WTC11 (cell line): ENCODE measurements around the gene NACC2. TPM values are rescaled to one million over a fixed set of nuclear protein-coding genes. Genes with fewer than 3 reads are reported as not detected.

Experiments used
- ATAC-seq: fragments of 200-7000 bp; cut with Tn5 transposase; 2 replicates; pipeline ENCODE4 v1.10.0; 2021; ENCODE audit warnings: mild to moderate bottlenecking, moderate library complexity
- CTCF ChIA-PET: fragments of 300-600 bp; sonication (Branson Sonifier 250); formaldehyde crosslinking; loops from one replicate; lab custom pipeline; 2021; ENCODE audit warnings: antibody characterized with exemption; lab: Charles Lee
- POLR2A ChIA-PET: fragments of 350-600 bp; sonication (Branson Sonifier 250); formaldehyde crosslinking; loops from one replicate; lab custom pipeline; 2021; ENCODE audit warnings: antibody characterized with exemption; lab: Charles Lee
- DNase-seq: peaks from one replicate; pipeline ENCODE4 v3.0.0; 2021; ENCODE audit warnings: low spot score
- H3K27ac Mint-ChIP-seq: 2 replicates; pipeline ENCODE4 v1.8.0; 2021; ENCODE audit warnings: mixed read lengths
- H3K27me3 Mint-ChIP-seq: 2 replicates; pipeline ENCODE4 v1.8.0; 2021; ENCODE audit warnings: low read depth, mild to moderate bottlenecking, moderate library complexity, mixed read lengths
- H3K36me3 Mint-ChIP-seq: 2 replicates; pipeline ENCODE4 v1.8.0; 2021; ENCODE audit warnings: mixed read lengths
- H3K4me1 Mint-ChIP-seq: 2 replicates; pipeline ENCODE4 v1.8.0; 2022; ENCODE audit warnings: mixed read lengths
- H3K4me3 Mint-ChIP-seq: 2 replicates; pipeline ENCODE4 v1.8.0; 2021; ENCODE audit warnings: mild to moderate bottlenecking, moderate library complexity, mixed read lengths
- H3K9me3 Mint-ChIP-seq: 2 replicates; pipeline ENCODE4 v1.8.0; 2021; ENCODE audit warnings: mixed read lengths
- CTCF ChIP-seq: fragments of 200-600 bp; IDR thresholded peaks from 2 replicates; pipeline ENCODE4 v1.8.0; 2022; ENCODE audit warnings: antibody characterized with exemption
- E2F1 ChIP-seq: sonication (generic); formaldehyde crosslinking; IDR thresholded peaks from 2 replicates; pipeline ENCODE4 v1.8.0; 2022; ENCODE audit warnings: mild to moderate bottlenecking, missing genetic modification reagents
- EMX1 ChIP-seq: fragments of 250-450 bp; sonication (Bioruptor Pico); IDR thresholded peaks from 2 replicates; pipeline ENCODE4 v1.8.0; 2021; ENCODE audit warnings: mild to moderate bottlenecking
- ETV6 ChIP-seq: sonication (generic); formaldehyde crosslinking; IDR thresholded peaks from 2 replicates; pipeline ENCODE4 v1.8.1; 2022; ENCODE audit warnings: mild to moderate bottlenecking, missing genetic modification reagents
- FOXP1 ChIP-seq: sonication (generic); formaldehyde crosslinking; IDR thresholded peaks from 2 replicates; pipeline ENCODE4 v1.8.0; 2022; ENCODE audit warnings: missing genetic modification reagents, mild to moderate bottlenecking, moderate library complexity, borderline replicate concordance
- HMGA2 ChIP-seq: fragments of 250-450 bp; sonication (Bioruptor Pico); IDR thresholded peaks from 2 replicates; pipeline ENCODE4 v1.4.0; 2021; ENCODE audit warnings: mild to moderate bottlenecking, moderate library complexity
- IRF1 ChIP-seq: sonication (generic); formaldehyde crosslinking; IDR thresholded peaks from 2 replicates; pipeline ENCODE4 v1.8.0; 2023; ENCODE audit warnings: missing genetic modification reagents
- KAT7 ChIP-seq: sonication (generic); formaldehyde crosslinking; IDR thresholded peaks from 2 replicates; pipeline ENCODE4 v1.8.1; 2023; ENCODE audit warnings: missing genetic modification reagents, mild to moderate bottlenecking, borderline replicate concordance
- MLX ChIP-seq: sonication (generic); formaldehyde crosslinking; IDR thresholded peaks from 2 replicates; pipeline ENCODE4 v1.8.1; 2023; ENCODE audit warnings: mild to moderate bottlenecking, missing genetic modification reagents, moderate library complexity
- MYBL2 ChIP-seq: sonication (generic); formaldehyde crosslinking; IDR thresholded peaks from 2 replicates; pipeline ENCODE4 v1.8.1; 2023; ENCODE audit warnings: mild to moderate bottlenecking, moderate library complexity, missing genetic modification reagents
- NR1H2 ChIP-seq: sonication (generic); formaldehyde crosslinking; IDR thresholded peaks from 2 replicates; pipeline ENCODE4 v1.9.0; 2021; ENCODE audit warnings: mild to moderate bottlenecking, moderate library complexity, missing genetic modification reagents
- PRDM15 ChIP-seq: sonication (generic); formaldehyde crosslinking; IDR thresholded peaks from 2 replicates; pipeline ENCODE4 v1.8.0; 2022; ENCODE audit warnings: missing genetic modification reagents
- PRRX2 ChIP-seq: fragments of 250-450 bp; sonication (Bioruptor Pico); IDR thresholded peaks from 2 replicates; pipeline ENCODE4 v1.8.0; 2021; ENCODE audit warnings: mild to moderate bottlenecking
- RORB ChIP-seq: fragments of 250-450 bp; sonication (Bioruptor Pico); IDR thresholded peaks from 2 replicates; pipeline ENCODE4 v1.9.0; 2021; ENCODE audit warnings: mild to moderate bottlenecking
- SP1 ChIP-seq: sonication (generic); formaldehyde crosslinking; conservative IDR thresholded peaks from 2 replicates; pipeline ENCODE4 v1.8.1; 2022; ENCODE audit warnings: missing genetic modification reagents
- ZBTB21 ChIP-seq: sonication (generic); formaldehyde crosslinking; IDR thresholded peaks from 2 replicates; pipeline ENCODE4 v1.8.1; 2023; ENCODE audit warnings: mild to moderate bottlenecking, missing genetic modification reagents, borderline replicate concordance
- ZNF232 ChIP-seq: sonication (generic); formaldehyde crosslinking; IDR thresholded peaks from 2 replicates; pipeline ENCODE4 v1.8.0; 2022; ENCODE audit warnings: mild to moderate bottlenecking, missing genetic modification reagents
- ZNF423 ChIP-seq: fragments of 250-450 bp; sonication (Bioruptor Pico); IDR thresholded peaks from 2 replicates; pipeline ENCODE4 v2.1.2; 2022; ENCODE audit warnings: mild to moderate bottlenecking, moderate library complexity
- ZNF671 ChIP-seq: fragments of 250-450 bp; sonication (Bioruptor Pico); IDR thresholded peaks from 2 replicates; pipeline ENCODE4 v1.8.0; 2021; ENCODE audit warnings: mild to moderate bottlenecking
- total RNA-seq: library from RNA; stranded (reverse); gene quantifications from 3 replicates; pipeline ENCODE4 v1.2.3, GENCODE V29; 2021
- TF ChIP-seq, protein P1 (sequence below): sonication (generic); formaldehyde crosslinking; conservative IDR thresholded peaks from 2 replicates; pipeline ENCODE4 v1.8.1; 2022; ENCODE audit warnings: mild to moderate bottlenecking, missing genetic modification reagents
- TF ChIP-seq, protein P2 (sequence below): sonication (generic); formaldehyde crosslinking; IDR thresholded peaks from 2 replicates; pipeline ENCODE4 v1.8.1; 2022; ENCODE audit warnings: low read depth, mild to moderate bottlenecking, moderate library complexity, missing genetic modification reagents, borderline replicate concordance

The NACC2 gene
- total RNA-seq, 1 experiment from 2014 or later, result 17.1 TPM

DNA sequence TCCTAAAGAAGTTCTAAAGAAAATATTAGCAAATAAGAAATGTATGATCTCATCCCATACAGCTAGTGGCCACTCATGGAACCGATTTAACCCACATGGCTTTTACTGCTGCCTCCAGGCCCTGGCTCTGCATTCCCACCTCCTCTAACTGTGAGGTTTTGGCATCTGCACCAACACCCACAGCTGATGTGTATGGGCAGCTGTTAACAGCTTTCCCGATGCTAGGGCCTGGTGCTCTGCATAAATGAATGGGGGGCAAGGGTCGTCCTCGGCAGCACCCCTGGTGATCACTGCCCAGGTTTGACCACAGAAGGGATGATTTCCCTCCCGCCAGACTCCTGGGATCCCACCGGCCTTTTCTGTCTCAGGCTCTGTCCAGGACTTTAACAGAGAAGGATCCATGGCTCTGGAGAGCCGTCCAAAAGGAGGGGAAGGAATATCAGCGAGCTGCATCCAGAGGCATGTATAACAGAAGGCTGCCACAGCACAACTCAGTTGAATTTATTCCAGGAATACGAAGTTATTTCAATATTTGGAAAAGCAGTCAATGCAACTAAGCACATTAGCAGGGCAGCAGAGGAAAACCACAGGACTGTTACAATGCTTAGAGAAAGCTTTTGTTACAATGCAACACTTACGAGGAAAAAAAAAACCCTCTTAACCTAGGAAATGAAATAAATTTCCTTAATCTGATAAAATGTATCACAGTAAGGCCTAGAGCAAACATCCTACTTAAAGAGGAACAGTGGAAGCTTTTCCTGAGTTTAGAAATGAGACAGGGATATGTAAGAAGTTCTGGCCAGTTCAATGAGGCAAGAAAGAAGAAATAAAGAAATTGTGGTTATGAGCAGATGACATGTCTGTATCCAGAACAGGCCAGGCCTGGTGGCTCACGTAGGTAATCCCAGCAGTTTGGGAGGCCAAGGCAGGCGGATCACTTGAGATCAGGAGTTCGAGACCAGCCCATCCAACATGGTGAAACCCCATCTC lies 63.1 kb downstream of the NACC2 start:
- POLR2A ChIA-PET, result no interaction called here
- DNase-seq (no peak), ATAC-seq (no peak)
- H3K9me3 Mint-ChIP-seq, result peaks cover 11% of the 10 kb centered on the region
- no peak overlapping the region for H3K27ac Mint-ChIP-seq
- CTCF ChIA-PET, result no interaction called here
- no peaks in the 10 kb centered on the region for H3K27me3 Mint-ChIP-seq
- peaks cover 2% of the 10 kb centered on the region; the same call in 1 of the 2 replicates for H3K4me1 Mint-ChIP-seq
- H3K36me3 Mint-ChIP-seq, result peaks cover 17% of the 10 kb centered on the region
- TF ChIP-seq, protein P1, sequence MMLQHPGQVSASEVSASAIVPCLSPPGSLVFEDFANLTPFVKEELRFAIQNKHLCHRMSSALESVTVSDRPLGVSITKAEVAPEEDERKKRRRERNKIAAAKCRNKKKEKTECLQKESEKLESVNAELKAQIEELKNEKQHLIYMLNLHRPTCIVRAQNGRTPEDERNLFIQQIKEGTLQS, result no peak
- TF ChIP-seq NR1H2 (CRISPR knock-in tag) (no peak), HMGA2 (no peak)
- H3K4me3 Mint-ChIP-seq, result no peak overlapping the region

GRCh38 chr9:136031094-136031493 lies 64.0 kb downstream of the NACC2 start:
- H3K4me1 Mint-ChIP-seq, result peaks cover 2% of the 10 kb centered on the region; the same call in 1 of the 2 replicates
- no peaks in the 10 kb centered on the region for H3K27me3 Mint-ChIP-seq
- no peak for TF ChIP-seq MLX (CRISPR knock-in tag)
- TF ChIP-seq CTCF, result no peak
- TF ChIP-seq KAT7 (CRISPR knock-in tag), result no peak
- TF ChIP-seq ZNF671 (CRISPR knock-in tag), result no peak
- DNase-seq (no peak), ATAC-seq (no peak)
- H3K27ac Mint-ChIP-seq, result no peak overlapping the region
- CTCF ChIA-PET, result no interaction called here
- H3K36me3 Mint-ChIP-seq, result peaks cover 8% of the 10 kb centered on the region; the same call in 1 of the 2 replicates
- 0 out of 2 replicates have a peak, but pooled peaks cover 3% of the 10 kb centered on the region for H3K9me3 Mint-ChIP-seq
- H3K4me3 Mint-ChIP-seq, result no peak overlapping the region
- POLR2A ChIA-PET, result no interaction called here

DNA sequence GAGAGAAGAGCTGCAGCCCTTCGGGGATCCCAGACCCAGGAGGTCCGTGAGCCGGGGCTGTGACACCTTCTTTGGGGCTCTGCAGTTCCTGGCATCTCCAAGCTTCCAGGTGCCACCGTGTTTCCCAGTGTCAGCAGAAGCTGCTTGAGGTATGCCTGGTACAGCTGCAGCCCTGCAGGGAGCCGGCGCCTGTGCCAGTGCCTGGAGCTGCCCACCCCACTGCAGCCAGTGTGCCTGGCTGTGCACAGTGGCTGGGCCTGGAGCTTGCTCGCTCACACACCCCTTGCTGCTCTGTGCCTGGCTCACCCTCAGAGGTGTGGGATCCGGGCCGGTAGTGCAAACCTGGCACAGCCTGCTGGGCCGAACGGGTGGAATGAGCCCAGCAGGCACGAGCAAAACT lies 65.5 kb downstream of the NACC2 start:
- POLR2A ChIA-PET, result no interaction called here
- DNase-seq (no peak), ATAC-seq (no peak)
- Mint-ChIP-seq H3K27me3 (no peaks in the 10 kb centered on the region), H3K4me3 (no peak overlapping the region), H3K4me1 (peaks cover 2% of the 10 kb centered on the region; the same call in 1 of the 2 replicates), H3K9me3 (0 out of 2 replicates have a peak, but pooled peaks cover 3% of the 10 kb centered on the region), H3K36me3 (peaks cover 7% of the 10 kb centered on the region; the same call in 1 of the 2 replicates), H3K27ac (no peak overlapping the region)
- CTCF ChIA-PET, result no interaction called here
- TF ChIP-seq IRF1 (CRISPR knock-in tag), result no peak
- no peak for TF ChIP-seq ZBTB21 (CRISPR knock-in tag)
- TF ChIP-seq, protein P2, sequence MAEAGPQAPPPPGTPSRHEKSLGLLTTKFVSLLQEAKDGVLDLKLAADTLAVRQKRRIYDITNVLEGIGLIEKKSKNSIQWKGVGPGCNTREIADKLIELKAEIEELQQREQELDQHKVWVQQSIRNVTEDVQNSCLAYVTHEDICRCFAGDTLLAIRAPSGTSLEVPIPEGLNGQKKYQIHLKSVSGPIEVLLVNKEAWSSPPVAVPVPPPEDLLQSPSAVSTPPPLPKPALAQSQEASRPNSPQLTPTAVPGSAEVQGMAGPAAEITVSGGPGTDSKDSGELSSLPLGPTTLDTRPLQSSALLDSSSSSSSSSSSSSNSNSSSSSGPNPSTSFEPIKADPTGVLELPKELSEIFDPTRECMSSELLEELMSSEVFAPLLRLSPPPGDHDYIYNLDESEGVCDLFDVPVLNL (CRISPR knock-in tag), result no peak
- TF ChIP-seq KAT7 (CRISPR knock-in tag), result no peak
- no peak for TF ChIP-seq RORB (CRISPR knock-in tag)
- no peak for TF ChIP-seq MYBL2 (CRISPR knock-in tag)
- TF ChIP-seq SP1 (CRISPR knock-in tag), result no peak
- TF ChIP-seq E2F1, result no peak
- TF ChIP-seq EMX1, result no peak
- no peak for TF ChIP-seq ZNF232 (CRISPR knock-in tag)
- TF ChIP-seq ZNF423 (CRISPR knock-in tag), result no peak
- TF ChIP-seq ETV6 (CRISPR knock-in tag), result no peak
- TF ChIP-seq PRRX2 (CRISPR knock-in tag), result no peak
- no peak for TF ChIP-seq FOXP1 (CRISPR knock-in tag)
- no peak for TF ChIP-seq PRDM15 (CRISPR knock-in tag)
